HG03159 (cell line): ENCODE data around the gene CNTNAP2.

ENCODE experiments used
- ATAC-seq: cut with Tn5 transposase; IDR thresholded peaks from one replicate; pipeline ENCODE4 v1.9.1; 2021; ENCODE audit warnings: mild to moderate bottlenecking, moderate library complexity; ENCODE audit not compliant: unreplicated experiment

CNTNAP2 gene

GRCh38 chr7:148337995-148338747 lies 2221.6 kb downstream of the CNTNAP2 start:
- ATAC-seq, result no peak

- ATAC-seq, result no peak
Observed at GRCh38 chr7:148340438-148341280, 2224.1 kb downstream of the CNTNAP2 start.

GRCh38 chr7:148344406-148344805 lies 2227.8 kb downstream of the CNTNAP2 start:
- no peak for ATAC-seq

GRCh38 chr7:148347981-148348380 lies 2231.4 kb downstream of the CNTNAP2 start:
- ATAC-seq, result no peak

GRCh38 chr7:148348466-148348865 lies 2231.9 kb downstream of the CNTNAP2 start:
- ATAC-seq, result no peak

- no peak for ATAC-seq
Observed at GRCh38 chr7:148356303-148356702, 2239.7 kb downstream of the CNTNAP2 start.

- ATAC-seq, result no peak
Observed at GRCh38 chr7:148362541-148362940, 2245.9 kb downstream of the CNTNAP2 start.

DNA sequence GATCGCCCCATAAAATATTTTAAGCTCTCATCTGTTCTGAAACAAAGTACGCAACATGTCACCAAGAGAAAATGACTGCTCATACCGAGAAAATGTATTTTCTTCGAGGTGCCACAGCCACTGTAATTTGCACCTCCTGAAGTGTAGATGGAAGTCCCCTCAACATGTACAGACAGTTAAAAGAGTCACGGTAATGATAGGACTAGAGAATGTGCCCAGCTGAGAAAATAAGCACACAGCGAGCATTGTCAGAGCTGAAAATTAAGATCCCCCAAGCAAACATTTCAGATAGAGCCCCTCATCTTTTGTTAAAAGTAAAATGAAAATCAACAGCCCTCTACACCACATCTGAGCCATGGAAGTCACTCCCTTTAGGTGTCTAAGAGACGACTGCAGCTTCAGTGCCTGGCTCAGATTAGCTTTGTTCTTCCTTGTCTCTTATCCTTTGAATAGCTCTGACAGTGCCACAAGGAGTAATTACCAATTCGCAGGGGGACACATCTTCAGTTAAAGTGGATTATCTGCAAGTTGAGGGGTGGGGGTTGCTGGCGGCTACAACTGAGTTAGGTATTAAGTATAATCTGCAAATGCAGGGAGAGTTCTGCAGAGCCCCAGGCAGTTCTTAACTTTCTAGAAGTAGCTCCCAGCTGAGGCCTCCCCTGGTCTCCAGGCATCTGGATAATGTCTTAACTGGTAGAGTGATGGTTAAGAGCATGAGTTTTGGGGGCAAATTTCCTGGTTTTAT lies 2251.3 kb downstream of the CNTNAP2 start:
- ATAC-seq, result no peak

- no peak for ATAC-seq
Observed at GRCh38 chr7:148368562-148368961, 2252.0 kb downstream of the CNTNAP2 start.

DNA sequence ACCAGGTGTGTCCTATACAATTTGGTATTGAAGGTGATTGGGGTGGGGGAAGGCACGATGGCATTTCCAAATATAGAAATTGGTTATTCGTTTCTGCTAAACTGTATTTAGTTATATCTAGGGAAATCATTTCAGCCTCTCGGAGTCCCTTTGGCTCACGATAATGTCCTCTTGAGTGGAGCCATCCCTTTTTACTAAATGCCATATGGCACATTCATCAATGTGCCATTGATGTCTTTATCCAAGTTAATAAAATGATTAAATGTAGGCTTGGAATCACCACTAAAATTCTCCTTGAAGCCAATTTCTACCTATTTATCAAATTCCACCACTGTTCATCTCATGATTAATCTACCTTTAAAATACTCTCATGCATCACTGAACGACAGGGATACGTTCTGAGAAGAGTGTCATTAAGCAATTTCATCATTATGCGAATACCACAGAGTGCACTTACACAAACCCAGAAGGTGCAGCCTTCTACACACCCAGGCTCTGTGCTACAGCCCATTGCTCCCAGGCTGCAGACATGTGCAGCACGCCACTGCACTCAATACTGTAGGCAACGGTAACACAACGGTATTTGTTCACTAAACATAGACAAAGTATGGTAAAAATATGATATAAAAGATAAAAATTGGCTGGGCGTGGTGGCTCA lies 2254.8 kb downstream of the CNTNAP2 start:
- no peak for ATAC-seq

- no peak for ATAC-seq
Observed at GRCh38 chr7:148374396-148375259, 2258.0 kb downstream of the CNTNAP2 start.

GRCh38 chr7:148379677-148380076 lies 2263.1 kb downstream of the CNTNAP2 start:
- no peak for ATAC-seq

- ATAC-seq, result no peak
Observed at GRCh38 chr7:148380596-148381419, 2264.2 kb downstream of the CNTNAP2 start.

GRCh38 chr7:148382596-148382995 lies 2266.0 kb downstream of the CNTNAP2 start:
- no peak for ATAC-seq

DNA sequence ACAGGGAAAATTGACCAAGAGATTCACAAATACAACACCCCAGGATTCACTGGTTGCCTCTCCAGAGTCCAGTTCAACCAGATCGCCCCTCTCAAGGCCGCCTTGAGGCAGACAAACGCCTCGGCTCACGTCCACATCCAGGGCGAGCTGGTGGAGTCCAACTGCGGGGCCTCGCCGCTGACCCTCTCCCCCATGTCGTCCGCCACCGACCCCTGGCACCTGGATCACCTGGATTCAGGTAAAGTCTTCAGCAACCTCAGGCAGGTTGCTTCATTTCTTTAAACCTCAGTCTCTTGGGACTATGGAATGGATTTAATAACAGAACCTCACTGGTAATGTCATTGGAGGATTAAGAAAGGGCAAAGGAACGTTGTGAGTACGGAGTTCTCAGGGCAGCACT lies 2267.1 kb downstream of the CNTNAP2 start:
- no peak for ATAC-seq

- ATAC-seq, result no peak
Observed at GRCh38 chr7:148385009-148385682, 2268.5 kb downstream of the CNTNAP2 start.

DNA sequence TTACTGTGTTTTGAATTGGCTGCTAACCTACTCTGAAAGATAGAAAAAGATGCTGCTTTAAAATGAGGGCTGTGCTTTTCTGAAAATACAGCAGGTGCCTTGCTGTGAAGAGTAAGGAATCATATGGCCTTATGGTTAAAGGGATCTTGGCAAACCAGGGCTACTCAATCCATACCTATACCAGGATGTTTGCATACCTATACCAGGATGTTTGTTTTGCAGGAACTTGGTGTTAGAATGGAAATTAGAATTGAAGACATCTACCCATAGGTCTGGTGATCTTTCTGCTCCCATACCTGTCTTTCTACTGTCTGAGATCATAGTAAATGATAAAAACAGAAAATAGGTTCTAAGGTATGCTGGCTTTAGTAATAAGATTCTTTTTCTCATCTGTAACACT lies 2273.8 kb downstream of the CNTNAP2 start:
- no peak for ATAC-seq

DNA sequence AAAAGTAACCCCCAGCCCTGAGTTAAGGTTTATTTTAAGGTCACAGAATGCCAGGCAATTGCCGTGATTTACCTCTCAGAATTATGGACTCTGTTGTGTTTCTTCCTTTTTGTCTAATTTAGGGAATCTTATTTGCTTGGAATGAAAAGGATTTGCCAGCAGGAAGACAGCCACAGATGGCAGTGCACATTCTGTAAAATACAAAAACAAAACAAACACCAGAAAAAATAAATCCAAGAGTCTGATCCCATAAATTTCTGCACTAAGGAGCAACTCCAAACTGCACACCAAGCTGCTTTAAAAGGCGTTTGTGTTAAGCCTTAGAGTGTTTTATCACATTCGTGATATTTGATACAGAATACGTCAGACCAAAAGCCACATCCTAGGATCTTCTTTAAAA lies 2275.0 kb downstream of the CNTNAP2 start:
- ATAC-seq, result no peak

GRCh38 chr7:148394582-148394981 lies 2278.0 kb downstream of the CNTNAP2 start:
- ATAC-seq, result no peak
